Naive thymus-derived CD4-positive, alpha-beta T cell (primary cell): ENCODE measurements around the gene SMIM41. TPM values are rescaled to one million over a fixed set of nuclear protein-coding genes. Genes with fewer than 3 reads are reported as not detected.
A peak's percentile ranks its signal among the peaks of the same experiment; 100 is the strongest.

Source experiments
- ATAC-seq: fragments of 150-1000 bp; cut with Tn5 transposase; 2 replicates; pipeline ENCODE4 v1.10.0; 2021; ENCODE audit warnings: mild to moderate bottlenecking, moderate library complexity
- CTCF ChIA-PET: fragments of 350-600 bp; sonication (Branson Sonifier 250); formaldehyde crosslinking; loops from one replicate; lab custom pipeline; 2021; ENCODE audit warnings: antibody characterized with exemption; lab: Charles Lee
- POLR2A ChIA-PET: fragments of 350-600 bp; sonication (Branson Sonifier 250); formaldehyde crosslinking; loops from one replicate; lab custom pipeline; 2021; ENCODE audit warnings: antibody characterized with exemption, inconsistent platforms; lab: Charles Lee
- DNase-seq, 9 donors: peaks; one replicate each; pipeline versions ENCODE4 v3.0.0 to v3.0.0-alpha.2; 2020 to 2022; ENCODE audit warnings: mixed read lengths in 1 of 9
- H3K27ac ChIP-seq: one replicate; pipeline ENCODE4 v1.7.0; 2013; ENCODE audit warnings: mild to moderate bottlenecking, low read depth, low read length, moderate library complexity
- H3K27me3 ChIP-seq, 2 donors: one replicate each; pipeline ENCODE4 v1.7.0; 2013; ENCODE audit warnings: low read length in 2 of 2, mild to moderate bottlenecking in 2 of 2, moderate library complexity in 2 of 2; ENCODE audit not compliant: control insufficient read depth in 2 of 2, insufficient read depth in 2 of 2
- H3K36me3 ChIP-seq, 3 experiments: 1 replicate in 2 of 3; 2 replicates in 1 of 3; pipeline ENCODE4 v1.7.0; 2013; ENCODE audit warnings: low read length in 3 of 3, mild to moderate bottlenecking in 3 of 3, moderate library complexity in 1 of 3; ENCODE audit not compliant: insufficient read depth in 3 of 3, control insufficient read depth in 2 of 3
- H3K4me1 ChIP-seq, 2 donors: one replicate each; pipeline ENCODE4 v1.7.0; 2013; ENCODE audit warnings: low read length in 2 of 2, mild to moderate bottlenecking in 2 of 2, moderate library complexity in 1 of 2; ENCODE audit not compliant: control insufficient read depth in 2 of 2, insufficient read depth in 2 of 2
- H3K4me3 ChIP-seq: 2 replicates; pipeline ENCODE4 v1.7.0; 2013; ENCODE audit warnings: mild to moderate bottlenecking, low read length
- H3K9me3 ChIP-seq, 3 experiments: 1 replicate in 2 of 3; 2 replicates in 1 of 3; pipeline ENCODE4 v1.7.0; 2013; ENCODE audit warnings: low read length in 3 of 3; ENCODE audit not compliant: control insufficient read depth in 2 of 3
- H3K27ac Mint-ChIP-seq, 9 donors: one replicate each; pipeline ENCODE4 v1.8.0; 2020 to 2022; ENCODE audit warnings: mixed read lengths in 9 of 9, mild to moderate bottlenecking in 8 of 9, moderate library complexity in 5 of 9, inconsistent platforms in 2 of 9
- H3K27me3 Mint-ChIP-seq, 5 donors: one replicate each; pipeline ENCODE4 v1.8.0; 2021 to 2022; ENCODE audit warnings: mixed read lengths in 5 of 5, mild to moderate bottlenecking in 1 of 5
- H3K36me3 Mint-ChIP-seq, 5 donors: one replicate each; pipeline ENCODE4 v1.8.0; 2020 to 2022; ENCODE audit warnings: mixed read lengths in 5 of 5, mild to moderate bottlenecking in 3 of 5, inconsistent platforms in 1 of 5
- H3K4me1 Mint-ChIP-seq, 7 donors: one replicate each; pipeline ENCODE4 v1.8.0; 2020 to 2022; ENCODE audit warnings: mixed read lengths in 7 of 7, mild to moderate bottlenecking in 3 of 7, inconsistent platforms in 1 of 7
- H3K4me3 Mint-ChIP-seq, 10 donors: one replicate each; pipeline ENCODE4 v1.8.0; 2020 to 2022; ENCODE audit warnings: mild to moderate bottlenecking in 10 of 10, mixed read lengths in 10 of 10, moderate library complexity in 6 of 10, inconsistent platforms in 2 of 10
- H3K9me3 Mint-ChIP-seq, 11 donors: one replicate each; pipeline ENCODE4 v1.8.0; 2020 to 2022; ENCODE audit warnings: mixed read lengths in 11 of 11, mild to moderate bottlenecking in 4 of 11, inconsistent platforms in 1 of 11, moderate library complexity in 1 of 11
- intact Hi-C, 2 donors: fragments of 100-400 bp; cut with micrococcal nuclease; formaldehyde crosslinking; loops; one replicate each; pipeline ENCODE4 v1.15.1; 2023
- polyA plus RNA-seq, 2 donors: library from polyadenylated mRNA; unstranded; fragments of 300-500 nt; fragmentation: Illumina TruSeq; gene quantifications; one replicate each; pipeline ENCODE4 v1.2.3, GENCODE V29; 2021
- total RNA-seq, 6 experiments: library from RNA in 5 of 6; stranded (reverse) in 5 of 6; gene quantifications; 1 replicate in 5 of 6; 2 replicates in 1 of 6; pipeline ENCODE4 v1.2.3 and lab custom pipeline; 2021 to 2026

The SMIM41 gene
- total and polyA plus RNA-seq, 7 experiments from 2014 or later, result 0.24 to 0.27 TPM; not detected in 5

GRCh38 chr12:52074971-52075724, 4.4 kb upstream of the SMIM41 start:
- H3K27ac Mint-ChIP-seq, result peak overlapping the region in 1 of 9 donors; percentile 28
- H3K27ac ChIP-seq, result no peak overlapping the region
- peaks cover 34 to 54% (median 42%) of the 10 kb centered on the region in 7 donors for H3K4me1 Mint-ChIP-seq
- no peaks in the 10 kb centered on the region for H3K9me3 ChIP-seq
- POLR2A ChIA-PET, result interaction anchor here (0.7 to 1.4 kb wide), 3 partner anchors 20 to 52 kb away, joined by 3 to 8 read pairs (median 4); no protein-coding TSS in a partner anchor
- peaks cover 13 to 39% (median 20%) of the 10 kb centered on the region in 5 donors for H3K36me3 Mint-ChIP-seq
- intact Hi-C loops, result no loop called here
- H3K4me3 Mint-ChIP-seq, result no peak overlapping the region
- peaks cover 14 to 27% of the 10 kb centered on the region in 2 donors for H3K4me1 ChIP-seq
- H3K27me3 ChIP-seq, result no peaks in the 10 kb centered on the region
- H3K4me3 ChIP-seq, result no peak overlapping the region
- peaks cover 0 to 67% (median 6%) of the 10 kb centered on the region in 3 experiments for H3K36me3 ChIP-seq
- no peaks in the 10 kb centered on the region for H3K27me3 Mint-ChIP-seq
- ATAC-seq (no peak), DNase-seq (no peak)
- H3K9me3 Mint-ChIP-seq, result peaks cover 0 to 1% (median 0%) of the 10 kb centered on the region in 11 donors
- CTCF ChIA-PET, result interaction anchor here (21.9 kb wide), 1 partner anchor 49 kb away, joined by 457 read pairs; no protein-coding TSS in a partner anchor

- POLR2A ChIA-PET, result interaction anchor here (1.4 kb wide), 1 partner anchor 54 kb away, joined by 3 read pairs; no protein-coding TSS in a partner anchor
- Mint-ChIP-seq H3K36me3 (peaks cover 13 to 39% (median 20%) of the 10 kb centered on the region in 5 donors), H3K4me3 (no peak overlapping the region), H3K9me3 (peaks cover 0 to 3% (median 0%) of the 10 kb centered on the region in 11 donors), H3K4me1 (peaks cover 22 to 42% (median 35%) of the 10 kb centered on the region in 7 donors), H3K27ac (no peak overlapping the region), H3K27me3 (no peaks in the 10 kb centered on the region)
- intact Hi-C loops, result no loop called here
- DNase-seq (no peak), ATAC-seq (no peak)
- Histone ChIP-seq H3K4me1 (peaks cover 4 to 23% of the 10 kb centered on the region in 2 donors), H3K4me3 (no peak overlapping the region), H3K27me3 (no peaks in the 10 kb centered on the region), H3K36me3 (peaks cover 0 to 65% (median 6%) of the 10 kb centered on the region in 3 experiments), H3K9me3 (no peaks in the 10 kb centered on the region), H3K27ac (no peak overlapping the region)
- CTCF ChIA-PET, result interaction anchor here (21.9 kb wide), 1 partner anchor 51 kb away, joined by 457 read pairs; no protein-coding TSS in a partner anchor
Observed at GRCh38 chr12:52076811-52077210, 2.7 kb upstream of the SMIM41 start.

- Histone ChIP-seq H3K4me3 (no peak overlapping the region), H3K9me3 (no peaks in the 10 kb centered on the region), H3K27ac (no peak overlapping the region), H3K36me3 (peaks cover 0 to 60% (median 6%) of the 10 kb centered on the region in 3 experiments), H3K27me3 (no peaks in the 10 kb centered on the region), H3K4me1 (peaks cover 0 to 20% of the 10 kb centered on the region in 2 donors)
- CTCF ChIA-PET, result interaction anchor here (0.8 to 21.9 kb wide), 3 partner anchors 8 to 575 kb away, joined by 3 to 457 read pairs (median 4); partner anchors contain the start of gene ATG101
- ATAC-seq (no peak), DNase-seq (no peak)
- H3K4me1 Mint-ChIP-seq, result peaks cover 13 to 32% (median 26%) of the 10 kb centered on the region in 7 donors
- H3K27ac Mint-ChIP-seq, result peak overlapping the region in 1 of 9 donors; percentile 30
- POLR2A ChIA-PET, result interaction anchor here (0.6 kb wide), 1 partner anchor 99 kb away, joined by 3 read pairs; no protein-coding TSS in a partner anchor
- no peaks in the 10 kb centered on the region for H3K27me3 Mint-ChIP-seq
- intact Hi-C loops, result no loop called here
- no peak overlapping the region for H3K4me3 Mint-ChIP-seq
- H3K9me3 Mint-ChIP-seq, result peaks cover 0 to 3% (median 0%) of the 10 kb centered on the region in 11 donors
- peaks cover 10 to 32% (median 14%) of the 10 kb centered on the region in 5 donors for H3K36me3 Mint-ChIP-seq
Observed at GRCh38 chr12:52078276-52078675, 1.2 kb upstream of the SMIM41 start.

- POLR2A ChIA-PET, result interaction anchor here (1.1 to 6.3 kb wide), 3 partner anchors 30 to 55 kb away, joined by 3 to 37 read pairs (median 6); no protein-coding TSS in a partner anchor
- no peak overlapping the region for H3K27ac ChIP-seq
- DNase-seq (no peak), ATAC-seq (no peak)
- CTCF ChIA-PET, result interaction anchor here (1.0 to 21.9 kb wide), 5 partner anchors 9 to 153 kb away, joined by 3 to 457 read pairs (median 6); partner anchors contain the start of gene ATG101
- peaks cover 0 to 37% (median 6%) of the 10 kb centered on the region in 3 experiments for H3K36me3 ChIP-seq
- H3K27me3 ChIP-seq, result no peaks in the 10 kb centered on the region
- no peaks in the 10 kb centered on the region for H3K27me3 Mint-ChIP-seq
- peaks cover 0 to 4% (median 0%) of the 10 kb centered on the region in 11 donors for H3K9me3 Mint-ChIP-seq
- H3K4me3 ChIP-seq, result no peak overlapping the region
- intact Hi-C loops, result loop anchor here in 1 of 2 donors (5.0 kb wide), 1 partner anchor 37 kb away; no protein-coding TSS in a partner anchor
- no peaks in the 10 kb centered on the region for H3K9me3 ChIP-seq
- peaks cover 6 to 21% (median 16%) of the 10 kb centered on the region in 7 donors for H3K4me1 Mint-ChIP-seq
- no peak overlapping the region for H3K4me3 Mint-ChIP-seq
- peaks cover 0 to 18% (median 6%) of the 10 kb centered on the region in 5 donors for H3K36me3 Mint-ChIP-seq
- H3K4me1 ChIP-seq, result peaks cover 0 to 12% of the 10 kb centered on the region in 2 donors
- H3K27ac Mint-ChIP-seq, result peak overlapping the region in 1 of 9 donors; percentile 70
Observed at GRCh38 chr12:52080403-52081251, 1.1 kb downstream of the SMIM41 start.

- Mint-ChIP-seq H3K27ac (peak overlapping the region in 4 of 9 donors; percentile 55 to 84 (median 82)), H3K4me3 (peak overlapping the region in 1 of 10 donors; percentile 33), H3K27me3 (no peaks in the 10 kb centered on the region), H3K9me3 (peaks cover 0 to 4% (median 0%) of the 10 kb centered on the region in 11 donors), H3K36me3 (peaks cover 0 to 12% (median 6%) of the 10 kb centered on the region in 5 donors), H3K4me1 (peaks cover 6 to 21% (median 16%) of the 10 kb centered on the region in 7 donors)
- peaks cover 0 to 12% of the 10 kb centered on the region in 2 donors for H3K4me1 ChIP-seq
- no peak overlapping the region for H3K27ac ChIP-seq
- ATAC-seq, result peak; percentile 63
- peak in 5 of 9 donors; percentile 32 to 46 (median 33) for DNase-seq
- ChIA-PET POLR2A (interaction anchor here (0.9 to 6.3 kb wide), 4 partner anchors 31 to 75 kb away, joined by 3 to 37 read pairs (median 6); partner anchors contain the start of gene TAMALIN), CTCF (interaction anchor here (1.0 to 21.9 kb wide), 5 partner anchors 10 to 154 kb away, joined by 3 to 457 read pairs (median 6); partner anchors contain the start of gene ATG101)
- H3K9me3 ChIP-seq, result no peaks in the 10 kb centered on the region
- no peaks in the 10 kb centered on the region for H3K27me3 ChIP-seq
- intact Hi-C loops, result loop anchor here in 1 of 2 donors (5.0 kb wide), 1 partner anchor 36 kb away; no protein-coding TSS in a partner anchor
- peaks cover 0 to 30% (median 6%) of the 10 kb centered on the region in 3 experiments for H3K36me3 ChIP-seq
- no peak overlapping the region for H3K4me3 ChIP-seq
Observed at GRCh38 chr12:52081263-52081733, 1.8 kb downstream of the SMIM41 start.
